CD4-positive, alpha-beta T cell treated with Interleukin-2 at 100 ng/mL for 4 hours (primary cell): ENCODE results near the gene MOSPD3.

Experiments used
- DNase-seq: peaks from one replicate; pipeline ENCODE4 v3.0.0-alpha.2; 2020; ENCODE audit warnings: low spot score

The MOSPD3 gene

GRCh38 chr7:100595188-100595587 is 17.2 kb upstream of the MOSPD3 start:
- DNase-seq, result no peak

GRCh38 chr7:100598425-100598824 is 13.9 kb upstream of the MOSPD3 start:
- DNase-seq, result no peak

GRCh38 chr7:100599911-100600729 is 12.2 kb upstream of the MOSPD3 start:
- no peak for DNase-seq

GRCh38 chr7:100600730-100601038 is 11.7 kb upstream of the MOSPD3 start:
- DNase-seq, result no peak

GRCh38 chr7:100602889-100603725 is 9.2 kb upstream of the MOSPD3 start:
- DNase-seq, result no peak

- no peak for DNase-seq
Measured at GRCh38 chr7:100603726-100604027, 8.7 kb upstream of the MOSPD3 start.

GRCh38 chr7:100604028-100604975 is 8.0 kb upstream of the MOSPD3 start:
- peak; percentile 80 for DNase-seq

- no peak for DNase-seq
Measured at GRCh38 chr7:100604976-100605911, 7.1 kb upstream of the MOSPD3 start.

GRCh38 chr7:100606313-100606712 is 6.0 kb upstream of the MOSPD3 start:
- DNase-seq, result no peak

- no peak for DNase-seq
Measured at GRCh38 chr7:100607111-100607510, 5.2 kb upstream of the MOSPD3 start.

- no peak for DNase-seq
Measured at GRCh38 chr7:100609958-100610357, 2.4 kb upstream of the MOSPD3 start.

GRCh38 chr7:100612730-100613390 is 520 bp downstream of the MOSPD3 start:
- no peak for DNase-seq

GRCh38 chr7:100613412-100614175 is 1.3 kb downstream of the MOSPD3 start:
- no peak for DNase-seq

GRCh38 chr7:100614308-100614861 is 2.0 kb downstream of the MOSPD3 start:
- no peak for DNase-seq

- no peak for DNase-seq
Measured at GRCh38 chr7:100620239-100620638, 7.9 kb downstream of the MOSPD3 start.

GRCh38 chr7:100620804-100621203 is 8.5 kb downstream of the MOSPD3 start:
- no peak for DNase-seq

GRCh38 chr7:100621554-100621953 is 9.2 kb downstream of the MOSPD3 start:
- no peak for DNase-seq

GRCh38 chr7:100623951-100624824 is 11.8 kb downstream of the MOSPD3 start:
- DNase-seq, result no peak

- no peak for DNase-seq
Measured at GRCh38 chr7:100626055-100626454, 13.7 kb downstream of the MOSPD3 start.
